ENCODE measurements around the gene CTIF. TPM values are rescaled to one million over a fixed set of nuclear protein-coding genes. Genes with fewer than 3 reads are reported as not detected.

The CTIF gene
- total RNA-seq, 1 experiment from 2014 or later, result 26.5 TPM

DNA sequence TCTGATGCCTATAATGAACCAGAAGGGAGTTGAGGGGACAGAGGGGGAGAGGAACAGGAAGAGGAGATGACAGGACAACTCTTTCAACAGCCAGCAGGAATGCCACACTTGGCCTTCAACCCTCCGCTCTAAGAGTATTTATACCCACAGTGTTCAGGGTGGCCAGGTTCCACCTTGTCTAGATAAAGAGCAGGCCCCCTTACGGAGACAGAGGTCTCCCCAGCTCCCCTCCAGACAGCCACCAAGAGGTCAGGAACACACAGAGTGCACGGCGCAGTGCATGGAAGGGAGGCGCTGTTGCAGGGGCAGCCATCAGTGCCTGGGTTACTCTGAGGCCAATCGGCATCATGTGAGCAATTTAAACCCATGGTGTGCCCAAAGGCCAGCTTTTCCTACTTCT lies 235.0 kb downstream of the CTIF start:
- intact Hi-C loops (cut with micrococcal nuclease; ENCODE audit: unreplicated experiment) (no loop called here), in situ Hi-C loops (cut with HindIII; ENCODE audit: low pct_unique_long_range_greater_than_20kb, low sequenced_read_pairs) (no loop called here)
- no peak for TF ChIP-seq SIN3A (IDR thresholded peaks at IDR 0.05; ENCODE audit: borderline replicate concordance, insufficient read depth, low read depth, low read length)
- no peaks in the 10 kb centered on the region for H3K27me3 ChIP-seq (ENCODE audit: control insufficient read depth, insufficient read depth, low read length)
- no peak overlapping the region for H3K4me3 ChIP-seq (ENCODE audit: low read depth in 2 of 2, low read length in 2 of 2)
- no TSS peak for BruUV-seq (replicated peaks)
- no peaks in the 10 kb centered on the region for H3K36me3 ChIP-seq (ENCODE audit: control insufficient read depth, insufficient read depth, low read length)
- DNase-seq (ENCODE audit: low read depth, low spot score), result no peak
- peaks cover 6% of the 10 kb centered on the region; the same call in 1 of the 2 replicates for H3K4me1 ChIP-seq (ENCODE audit: control insufficient read depth, insufficient read depth, low read length)
- no peaks in the 10 kb centered on the region for H3K9me3 ChIP-seq (ENCODE audit: control insufficient read depth, insufficient read depth, low read depth, low read length)
- ATAC-seq, result no peak
- POLR2A ChIA-PET, result no interaction called here
- no peak overlapping the region for H3K27ac ChIP-seq (ENCODE audit: low read length)
- CTCF ChIA-PET, result interaction anchor here (0.7 kb wide), 1 partner anchor 1439 kb away, joined by 6 read pairs; no protein-coding TSS in a partner anchor

DNA sequence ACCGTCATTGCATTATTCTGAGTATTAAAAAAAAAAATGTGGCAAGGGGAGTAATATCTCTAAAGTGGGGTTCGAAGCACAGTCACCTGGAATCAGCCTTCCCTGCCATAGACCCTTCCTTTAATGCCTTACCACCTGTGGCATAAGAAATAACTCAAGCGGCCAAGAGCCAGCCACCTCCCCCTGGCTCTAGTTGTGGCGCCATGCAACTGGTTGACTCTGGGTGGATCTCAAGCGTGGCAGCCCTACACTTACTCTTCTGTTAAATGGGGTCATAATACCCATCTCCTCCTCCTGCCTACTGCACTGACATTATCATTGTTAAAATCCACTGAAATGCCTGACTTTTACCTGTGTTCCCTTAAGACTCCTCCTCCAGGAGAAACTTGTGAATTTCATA lies 236.1 kb downstream of the CTIF start:
- in situ Hi-C loops (cut with HindIII; ENCODE audit: low pct_unique_long_range_greater_than_20kb, low sequenced_read_pairs) (no loop called here), intact Hi-C loops (cut with micrococcal nuclease; ENCODE audit: unreplicated experiment) (no loop called here)
- no peak for ATAC-seq
- H3K27me3 ChIP-seq (ENCODE audit: control insufficient read depth, insufficient read depth, low read length), result no peaks in the 10 kb centered on the region
- no peak overlapping the region for H3K4me3 ChIP-seq (ENCODE audit: low read depth in 2 of 2, low read length in 2 of 2)
- H3K27ac ChIP-seq (ENCODE audit: low read length), result no peak overlapping the region
- ChIA-PET CTCF (no interaction called here), POLR2A (no interaction called here)
- DNase-seq (ENCODE audit: low read depth, low spot score), result no peak
- TF ChIP-seq, protein P1, sequence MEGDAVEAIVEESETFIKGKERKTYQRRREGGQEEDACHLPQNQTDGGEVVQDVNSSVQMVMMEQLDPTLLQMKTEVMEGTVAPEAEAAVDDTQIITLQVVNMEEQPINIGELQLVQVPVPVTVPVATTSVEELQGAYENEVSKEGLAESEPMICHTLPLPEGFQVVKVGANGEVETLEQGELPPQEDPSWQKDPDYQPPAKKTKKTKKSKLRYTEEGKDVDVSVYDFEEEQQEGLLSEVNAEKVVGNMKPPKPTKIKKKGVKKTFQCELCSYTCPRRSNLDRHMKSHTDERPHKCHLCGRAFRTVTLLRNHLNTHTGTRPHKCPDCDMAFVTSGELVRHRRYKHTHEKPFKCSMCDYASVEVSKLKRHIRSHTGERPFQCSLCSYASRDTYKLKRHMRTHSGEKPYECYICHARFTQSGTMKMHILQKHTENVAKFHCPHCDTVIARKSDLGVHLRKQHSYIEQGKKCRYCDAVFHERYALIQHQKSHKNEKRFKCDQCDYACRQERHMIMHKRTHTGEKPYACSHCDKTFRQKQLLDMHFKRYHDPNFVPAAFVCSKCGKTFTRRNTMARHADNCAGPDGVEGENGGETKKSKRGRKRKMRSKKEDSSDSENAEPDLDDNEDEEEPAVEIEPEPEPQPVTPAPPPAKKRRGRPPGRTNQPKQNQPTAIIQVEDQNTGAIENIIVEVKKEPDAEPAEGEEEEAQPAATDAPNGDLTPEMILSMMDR (IDR thresholded peaks at IDR 0.05), result no peak
- peaks cover 6% of the 10 kb centered on the region; the same call in 1 of the 2 replicates for H3K4me1 ChIP-seq (ENCODE audit: control insufficient read depth, insufficient read depth, low read length)
- H3K36me3 ChIP-seq (ENCODE audit: control insufficient read depth, insufficient read depth, low read length), result no peaks in the 10 kb centered on the region
- H3K9me3 ChIP-seq (ENCODE audit: control insufficient read depth, insufficient read depth, low read depth, low read length), result no peaks in the 10 kb centered on the region
- BruUV-seq (replicated peaks), result no TSS peak

DNA sequence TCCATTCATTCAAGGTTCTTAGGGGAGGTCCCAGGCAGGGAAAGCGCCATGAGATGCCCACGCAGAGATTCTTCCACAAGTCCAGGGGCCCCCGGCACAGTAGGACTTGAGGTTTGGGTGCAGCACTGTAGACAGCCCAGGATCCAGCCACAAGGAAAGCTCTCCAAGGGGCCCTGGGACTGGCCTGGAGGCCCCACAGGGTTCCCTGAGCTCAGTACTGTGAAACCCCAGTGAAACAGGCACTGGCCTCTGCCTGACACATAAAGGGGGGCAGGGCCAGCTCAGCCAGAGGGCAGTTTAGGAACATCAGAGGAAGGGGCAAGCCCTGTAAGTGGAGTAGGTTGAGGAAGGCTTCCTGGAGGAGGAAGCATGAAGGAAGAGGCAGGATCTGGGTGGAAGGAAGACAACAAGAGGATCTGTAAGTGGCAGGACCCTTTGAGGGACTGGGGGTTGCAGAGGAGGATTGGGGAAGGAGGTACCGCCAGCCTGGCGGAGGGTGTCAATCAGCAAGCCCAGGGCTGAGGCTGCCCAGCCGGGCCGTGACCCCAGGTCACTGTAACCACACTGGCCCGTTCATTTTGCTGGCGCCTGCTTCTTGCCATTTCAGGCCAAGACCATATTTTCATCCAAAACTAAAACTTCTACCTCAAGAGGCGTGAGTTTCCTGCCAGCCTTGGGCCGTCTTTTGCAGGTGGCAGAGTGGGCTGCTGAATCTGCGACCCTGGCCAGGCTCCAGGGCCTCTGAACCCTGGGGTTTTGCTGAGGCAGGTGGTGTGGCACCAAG lies 236.7 kb downstream of the CTIF start:
- Histone ChIP-seq H3K27me3 (ENCODE audit: control insufficient read depth, insufficient read depth, low read length) (no peaks in the 10 kb centered on the region), H3K4me1 (ENCODE audit: control insufficient read depth, insufficient read depth, low read length) (peaks cover 6% of the 10 kb centered on the region; the same call in 1 of the 2 replicates), H3K27ac (ENCODE audit: low read length) (no peak overlapping the region), H3K9me3 (ENCODE audit: control insufficient read depth, insufficient read depth, low read depth, low read length) (no peaks in the 10 kb centered on the region), H3K36me3 (ENCODE audit: control insufficient read depth, insufficient read depth, low read length) (no peaks in the 10 kb centered on the region), H3K4me3 (ENCODE audit: low read depth in 2 of 2, low read length in 2 of 2) (no peak overlapping the region)
- no TSS peak for BruUV-seq (replicated peaks)
- ChIA-PET CTCF (no interaction called here), POLR2A (no interaction called here)
- intact Hi-C loops (cut with micrococcal nuclease; ENCODE audit: unreplicated experiment), result no loop called here
- in situ Hi-C loops (cut with HindIII; ENCODE audit: low pct_unique_long_range_greater_than_20kb, low sequenced_read_pairs), result no loop called here
- TF ChIP-seq, protein P2, sequence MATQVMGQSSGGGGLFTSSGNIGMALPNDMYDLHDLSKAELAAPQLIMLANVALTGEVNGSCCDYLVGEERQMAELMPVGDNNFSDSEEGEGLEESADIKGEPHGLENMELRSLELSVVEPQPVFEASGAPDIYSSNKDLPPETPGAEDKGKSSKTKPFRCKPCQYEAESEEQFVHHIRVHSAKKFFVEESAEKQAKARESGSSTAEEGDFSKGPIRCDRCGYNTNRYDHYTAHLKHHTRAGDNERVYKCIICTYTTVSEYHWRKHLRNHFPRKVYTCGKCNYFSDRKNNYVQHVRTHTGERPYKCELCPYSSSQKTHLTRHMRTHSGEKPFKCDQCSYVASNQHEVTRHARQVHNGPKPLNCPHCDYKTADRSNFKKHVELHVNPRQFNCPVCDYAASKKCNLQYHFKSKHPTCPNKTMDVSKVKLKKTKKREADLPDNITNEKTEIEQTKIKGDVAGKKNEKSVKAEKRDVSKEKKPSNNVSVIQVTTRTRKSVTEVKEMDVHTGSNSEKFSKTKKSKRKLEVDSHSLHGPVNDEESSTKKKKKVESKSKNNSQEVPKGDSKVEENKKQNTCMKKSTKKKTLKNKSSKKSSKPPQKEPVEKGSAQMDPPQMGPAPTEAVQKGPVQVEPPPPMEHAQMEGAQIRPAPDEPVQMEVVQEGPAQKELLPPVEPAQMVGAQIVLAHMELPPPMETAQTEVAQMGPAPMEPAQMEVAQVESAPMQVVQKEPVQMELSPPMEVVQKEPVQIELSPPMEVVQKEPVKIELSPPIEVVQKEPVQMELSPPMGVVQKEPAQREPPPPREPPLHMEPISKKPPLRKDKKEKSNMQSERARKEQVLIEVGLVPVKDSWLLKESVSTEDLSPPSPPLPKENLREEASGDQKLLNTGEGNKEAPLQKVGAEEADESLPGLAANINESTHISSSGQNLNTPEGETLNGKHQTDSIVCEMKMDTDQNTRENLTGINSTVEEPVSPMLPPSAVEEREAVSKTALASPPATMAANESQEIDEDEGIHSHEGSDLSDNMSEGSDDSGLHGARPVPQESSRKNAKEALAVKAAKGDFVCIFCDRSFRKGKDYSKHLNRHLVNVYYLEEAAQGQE (IDR thresholded peaks at IDR 0.05; ENCODE audit: insufficient read depth in 1 of 2, low read depth in 2 of 2, low read length in 1 of 2), result no peak
- TF ChIP-seq, protein P1 (IDR thresholded peaks at IDR 0.05), result no peak
- TF ChIP-seq POLR2AphosphoS5 (IDR thresholded peaks at IDR 0.05; ENCODE audit: low read depth, low read length) (no peak), SIN3A (IDR thresholded peaks at IDR 0.05; ENCODE audit: borderline replicate concordance, insufficient read depth, low read depth, low read length) (no peak), TCF7L2 (IDR thresholded peaks at IDR 0.05; ENCODE audit: low read depth, low read length) (no peak)
- ATAC-seq, result no peak
- no peak for DNase-seq (ENCODE audit: low read depth, low spot score)
